Uterus (tissue), 4 donors: ENCODE measurements around the gene NRG3. TPM values are rescaled to one million over a fixed set of nuclear protein-coding genes. Genes with fewer than 3 reads are reported as not detected.

Experiments used
- DNase-seq, 2 donors: peaks; one replicate each; pipeline ENCODE4 v3.0.0-alpha.2; 2019 to 2020
- H3K27ac ChIP-seq, 2 donors: fragments of 200-600 bp; sonication (generic); 1 replicate in 1 of 2; 2 replicates in 1 of 2; pipeline ENCODE4 v1.5.1; 2016 to 2018
- H3K27me3 ChIP-seq, 2 donors: fragments of 200-600 bp; sonication (generic); one replicate each; pipeline ENCODE4 v1.5.1; 2018 to 2019; ENCODE audit warnings: control low read depth in 1 of 2
- H3K36me3 ChIP-seq, 2 donors: fragments of 200-600 bp; sonication (generic); one replicate each; pipeline ENCODE4 v1.5.1; 2019; ENCODE audit warnings: control low read depth in 1 of 2
- H3K4me1 ChIP-seq, 2 donors: fragments of 200-600 bp; sonication (generic); one replicate each; pipeline ENCODE4 v1.5.1; 2018 to 2019; ENCODE audit warnings: control low read depth in 1 of 2
- H3K4me3 ChIP-seq, 2 donors: fragments of 200-600 bp; sonication (generic); 1 replicate in 1 of 2; 2 replicates in 1 of 2; pipeline ENCODE4 v1.5.1; 2018 to 2019; ENCODE audit warnings: mild to moderate bottlenecking in 1 of 2
- H3K9me3 ChIP-seq, 2 donors: fragments of 200-600 bp; sonication (generic); one replicate each; pipeline ENCODE4 v1.5.1; 2019; ENCODE audit warnings: control low read depth in 1 of 2
- POLR2A ChIP-seq, 2 donors: fragments of 450-650 bp; IDR thresholded peaks; one replicate each; pipeline ENCODE4 v1.6.1; 2016; ENCODE audit warnings: antibody characterized with exemption in 2 of 2, mild to moderate bottlenecking in 1 of 2, moderate library complexity in 1 of 2
- intact Hi-C: fragments of 100-400 bp; cut with DNase I; formaldehyde crosslinking; loops from one replicate; pipeline ENCODE4 v1.15.1; 2023; ENCODE audit warnings: low total_unique reads
- total RNA-seq, 4 donors: library from RNA; depleted of rRNA in 3 of 4; stranded (reverse); fragments of >200 nt in 3 of 4; gene quantifications; one replicate each; pipeline versions ENCODE4 v1.1.0 to v1.2.4, GENCODE V29; 2014 to 2023
- TF ChIP-seq, protein P1 (sequence below), 4 experiments: fragments of 200-600 bp in 2 of 4; fragments of 450-650 bp in 2 of 4; sonication (generic) in 2 of 4; IDR thresholded peaks; one replicate each; pipeline ENCODE4 v1.5.1; 2016 to 2019; ENCODE audit warnings: antibody characterized with exemption in 4 of 4, mild to moderate bottlenecking in 2 of 4, moderate library complexity in 1 of 4
- donor health status: DM: yes; HTN: yes; CAD: no.

The NRG3 gene
- total RNA-seq, 4 donors from 2014 or later: 0.27 to 1.0 TPM; not detected in 2

DNA sequence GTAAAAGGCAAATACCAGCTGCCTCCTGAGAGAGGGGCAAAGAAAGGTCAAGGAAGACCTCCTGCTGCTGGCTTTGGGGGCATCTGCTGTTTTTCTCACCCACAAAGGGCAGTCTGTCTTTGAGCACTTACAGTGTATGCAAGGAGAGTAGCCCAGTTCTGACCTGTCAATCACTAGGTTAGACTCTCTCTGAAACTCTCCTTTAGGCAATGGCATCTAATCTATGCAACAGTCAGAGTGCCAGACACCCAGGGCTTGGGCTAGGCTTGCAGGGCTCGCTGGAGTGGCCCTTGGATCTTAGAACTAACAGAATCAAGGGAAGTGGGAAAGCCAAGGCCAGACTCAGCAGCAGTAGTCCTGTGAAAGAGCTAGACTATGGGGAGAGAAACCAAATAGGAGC, 522.9 kb downstream of the NRG3 start:
- Histone ChIP-seq H3K4me1 (no peaks in the 10 kb centered on the region), H3K36me3 (no peaks in the 10 kb centered on the region), H3K9me3 (no peaks in the 10 kb centered on the region), H3K4me3 (no peak overlapping the region), H3K27ac (no peak overlapping the region), H3K27me3 (no peaks in the 10 kb centered on the region)
- intact Hi-C loops: no loop called here
- TF ChIP-seq, protein P1, sequence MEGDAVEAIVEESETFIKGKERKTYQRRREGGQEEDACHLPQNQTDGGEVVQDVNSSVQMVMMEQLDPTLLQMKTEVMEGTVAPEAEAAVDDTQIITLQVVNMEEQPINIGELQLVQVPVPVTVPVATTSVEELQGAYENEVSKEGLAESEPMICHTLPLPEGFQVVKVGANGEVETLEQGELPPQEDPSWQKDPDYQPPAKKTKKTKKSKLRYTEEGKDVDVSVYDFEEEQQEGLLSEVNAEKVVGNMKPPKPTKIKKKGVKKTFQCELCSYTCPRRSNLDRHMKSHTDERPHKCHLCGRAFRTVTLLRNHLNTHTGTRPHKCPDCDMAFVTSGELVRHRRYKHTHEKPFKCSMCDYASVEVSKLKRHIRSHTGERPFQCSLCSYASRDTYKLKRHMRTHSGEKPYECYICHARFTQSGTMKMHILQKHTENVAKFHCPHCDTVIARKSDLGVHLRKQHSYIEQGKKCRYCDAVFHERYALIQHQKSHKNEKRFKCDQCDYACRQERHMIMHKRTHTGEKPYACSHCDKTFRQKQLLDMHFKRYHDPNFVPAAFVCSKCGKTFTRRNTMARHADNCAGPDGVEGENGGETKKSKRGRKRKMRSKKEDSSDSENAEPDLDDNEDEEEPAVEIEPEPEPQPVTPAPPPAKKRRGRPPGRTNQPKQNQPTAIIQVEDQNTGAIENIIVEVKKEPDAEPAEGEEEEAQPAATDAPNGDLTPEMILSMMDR (IDR thresholded peaks at IDR 0.05): no peak
- TF ChIP-seq POLR2A (IDR thresholded peaks at IDR 0.05): no peak
- DNase-seq: no peak

DNA sequence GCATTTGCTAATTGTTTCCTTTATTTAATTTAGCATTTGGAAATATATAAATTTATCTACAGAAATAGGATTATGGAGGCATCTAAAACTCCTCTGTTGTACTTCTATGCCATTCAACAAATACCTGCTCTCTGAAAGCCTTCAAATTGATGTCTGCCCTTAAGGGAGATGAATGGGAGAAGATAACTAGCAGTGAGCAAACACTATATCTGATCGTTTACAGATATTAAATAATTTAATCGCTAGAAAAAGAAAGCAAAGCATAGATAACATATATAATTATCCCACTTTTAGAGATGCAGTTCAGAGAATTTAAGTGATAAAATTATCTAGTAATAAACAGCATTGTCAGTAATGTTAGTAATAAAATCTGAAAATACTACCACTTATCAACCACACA, 524.9 kb downstream of the NRG3 start:
- Histone ChIP-seq H3K36me3 (no peaks in the 10 kb centered on the region), H3K27me3 (no peaks in the 10 kb centered on the region), H3K4me3 (no peak overlapping the region), H3K27ac (no peak overlapping the region), H3K4me1 (no peaks in the 10 kb centered on the region), H3K9me3 (no peaks in the 10 kb centered on the region)
- DNase-seq: no peak
- no peak for TF ChIP-seq POLR2A (IDR thresholded peaks at IDR 0.05)
- TF ChIP-seq, protein P1 (IDR thresholded peaks at IDR 0.05): no peak
- intact Hi-C loops: no loop called here

DNA sequence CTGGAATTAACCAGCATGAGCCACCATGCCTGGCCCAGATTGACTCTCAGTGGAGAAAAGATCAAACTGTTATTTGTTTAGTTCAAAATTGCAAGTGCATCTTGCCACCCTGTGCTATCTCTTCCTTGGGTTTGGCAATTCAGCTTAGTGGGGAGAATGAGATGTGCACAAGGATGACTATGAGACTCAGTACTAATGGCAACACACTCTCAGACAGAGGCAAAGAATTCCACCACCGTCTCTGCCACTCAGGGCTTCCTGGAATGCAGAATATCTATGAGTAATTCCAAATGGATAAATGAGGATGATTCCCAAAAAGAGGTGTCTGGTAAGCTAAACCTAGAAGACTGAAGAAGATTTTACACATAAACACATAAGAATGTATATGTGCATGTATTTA, 525.8 kb downstream of the NRG3 start:
- Histone ChIP-seq H3K27me3 (no peaks in the 10 kb centered on the region), H3K27ac (no peak overlapping the region), H3K4me1 (no peaks in the 10 kb centered on the region), H3K4me3 (no peak overlapping the region), H3K36me3 (no peaks in the 10 kb centered on the region), H3K9me3 (no peaks in the 10 kb centered on the region)
- no peak for TF ChIP-seq POLR2A (IDR thresholded peaks at IDR 0.05)
- TF ChIP-seq, protein P1 (IDR thresholded peaks at IDR 0.05): no peak
- DNase-seq: no peak
- intact Hi-C loops: no loop called here

DNA sequence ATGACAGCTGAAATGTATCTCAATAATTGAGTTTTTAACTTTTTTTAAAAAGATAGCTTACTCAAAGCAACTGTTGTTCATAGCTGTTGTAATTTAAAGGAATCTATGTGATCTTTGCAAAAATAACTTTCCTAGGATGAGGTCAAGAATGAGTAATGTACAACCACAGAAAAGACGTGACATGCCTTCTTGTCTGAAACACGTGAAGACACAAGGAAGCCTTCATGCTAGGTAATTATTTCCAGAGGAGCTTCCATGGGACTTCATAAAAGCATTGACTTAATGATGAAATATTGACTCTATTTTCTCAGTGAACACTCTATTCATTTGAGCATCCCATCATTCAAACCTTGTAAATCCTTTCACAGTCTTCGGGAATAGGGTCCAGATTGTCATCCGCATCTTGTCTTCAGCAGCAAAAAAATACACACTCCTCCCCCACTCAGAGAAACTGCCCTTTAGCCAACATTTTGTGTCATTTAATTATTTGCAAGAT, 528.0 kb downstream of the NRG3 start:
- Histone ChIP-seq H3K9me3 (no peaks in the 10 kb centered on the region), H3K4me1 (no peaks in the 10 kb centered on the region), H3K4me3 (no peak overlapping the region), H3K27ac (no peak overlapping the region), H3K27me3 (no peaks in the 10 kb centered on the region), H3K36me3 (no peaks in the 10 kb centered on the region)
- DNase-seq: no peak
- intact Hi-C loops: no loop called here
- TF ChIP-seq, protein P1 (IDR thresholded peaks at IDR 0.05): no peak
- no peak for TF ChIP-seq POLR2A (IDR thresholded peaks at IDR 0.05)

DNA sequence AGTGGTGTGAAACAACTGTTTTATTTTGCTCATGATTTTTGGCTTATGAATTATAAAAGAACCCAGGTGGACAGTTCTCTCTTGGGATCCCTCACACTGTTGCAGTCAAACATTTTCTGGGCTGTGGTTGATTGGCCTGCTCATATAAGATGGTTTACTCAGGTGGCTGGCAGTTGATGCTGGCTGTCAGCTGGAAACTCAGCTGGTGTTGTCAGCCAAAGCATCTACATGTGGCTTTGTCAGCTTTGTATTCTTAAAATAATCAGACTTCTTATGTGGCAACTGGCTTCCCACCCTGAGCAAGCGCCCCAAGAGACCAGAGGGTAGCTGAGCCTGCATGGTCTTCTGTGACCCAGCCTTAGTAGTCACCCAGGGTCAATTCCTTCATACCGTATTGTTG, 534.7 kb downstream of the NRG3 start:
- no peak overlapping the region for H3K27ac ChIP-seq
- TF ChIP-seq, protein P1 (IDR thresholded peaks at IDR 0.05): no peak
- no peak for TF ChIP-seq POLR2A (IDR thresholded peaks at IDR 0.05)
- DNase-seq: no peak
- no peaks in the 10 kb centered on the region for H3K4me1 ChIP-seq
- no peaks in the 10 kb centered on the region for H3K9me3 ChIP-seq
- no peak overlapping the region for H3K4me3 ChIP-seq
- H3K27me3 ChIP-seq: no peaks in the 10 kb centered on the region
- intact Hi-C loops: no loop called here
- no peaks in the 10 kb centered on the region for H3K36me3 ChIP-seq
